Measurements from ENCODE around the gene FAM168A. TPM values are rescaled to one million over a fixed set of nuclear protein-coding genes. Genes with fewer than 3 reads are reported as not detected.

Gene FAM168A
- total RNA-seq, 1 experiment from 2014 or later, result 62.8 TPM

- no peaks in the 10 kb centered on the region for H3K4me1 ChIP-seq (ENCODE audit: control insufficient read depth, insufficient read depth, low read length)
- H3K27me3 ChIP-seq (ENCODE audit: control insufficient read depth, insufficient read depth, low read length), result peaks cover 10% of the 10 kb centered on the region
- ChIA-PET POLR2A (interaction anchor here (0.7 kb wide), 1 partner anchor 35 kb away, joined by 13 read pairs; no protein-coding TSS in a partner anchor), CTCF (interaction anchor here (0.6 to 2.4 kb wide), 17 partner anchors 11 to 545 kb away, joined by 3 to 38 read pairs (median 5); partner anchors contain the start of genes C2CD3 and FAM168A)
- H3K27ac ChIP-seq (ENCODE audit: low read length), result no peak overlapping the region
- no peak for TF ChIP-seq TCF7L2 (IDR thresholded peaks at IDR 0.05; ENCODE audit: low read depth, low read length)
- peak; percentile 99 for TF ChIP-seq CTCF (IDR thresholded peaks at IDR 0.05)
- no TSS peak for BruUV-seq (replicated peaks)
- in situ Hi-C loops (cut with HindIII; ENCODE audit: low pct_unique_long_range_greater_than_20kb, low sequenced_read_pairs), result no loop called here
- H3K36me3 ChIP-seq (ENCODE audit: control insufficient read depth, insufficient read depth, low read length), result no peaks in the 10 kb centered on the region
- DNase-seq (ENCODE audit: low read depth, low spot score), result peak; percentile 61
- intact Hi-C loops (cut with micrococcal nuclease; ENCODE audit: unreplicated experiment), result loop anchor here (2.0 kb wide), 1 partner anchor 35 kb away; no protein-coding TSS in a partner anchor
- peak overlapping the region in 1 of 2 experiments; percentile 9; a peak in 1 of 4 replicates for H3K4me3 ChIP-seq (ENCODE audit: low read depth in 2 of 2, low read length in 2 of 2)
- peak; percentile 95 for ATAC-seq
- no peaks in the 10 kb centered on the region for H3K9me3 ChIP-seq (ENCODE audit: control insufficient read depth, insufficient read depth, low read depth, low read length)
These were observed 27.9 kb upstream of the FAM168A start for GRCh38 chr11:73625696-73626318.

- CTCF ChIA-PET, result interaction anchor here (0.6 to 1.4 kb wide), 2 partner anchors 37 to 161 kb away, joined by 5 to 10 read pairs; no protein-coding TSS in a partner anchor
- intact Hi-C loops (cut with micrococcal nuclease; ENCODE audit: unreplicated experiment) (loop anchor here (2.0 kb wide), 2 partner anchors 17 to 37 kb away; no protein-coding TSS in a partner anchor), in situ Hi-C loops (cut with HindIII; ENCODE audit: low pct_unique_long_range_greater_than_20kb, low sequenced_read_pairs) (no loop called here)
- POLR2A ChIA-PET, result interaction anchor here (0.6 to 0.8 kb wide), 3 partner anchors 25 to 129 kb away, joined by 4 to 12 read pairs (median 8); no protein-coding TSS in a partner anchor
- TF ChIP-seq REST (IDR thresholded peaks at IDR 0.05; ENCODE audit: insufficient read depth in 1 of 2, low read depth in 2 of 2, low read length in 1 of 2) (no peak), SIN3A (IDR thresholded peaks at IDR 0.05; ENCODE audit: borderline replicate concordance, insufficient read depth, low read depth, low read length) (no peak), TCF7L2 (IDR thresholded peaks at IDR 0.05; ENCODE audit: low read depth, low read length) (no peak)
- Histone ChIP-seq H3K4me3 (ENCODE audit: low read depth in 2 of 2, low read length in 2 of 2) (no peak overlapping the region), H3K27me3 (ENCODE audit: control insufficient read depth, insufficient read depth, low read length) (peaks cover 10% of the 10 kb centered on the region), H3K4me1 (ENCODE audit: control insufficient read depth, insufficient read depth, low read length) (no peaks in the 10 kb centered on the region), H3K36me3 (ENCODE audit: control insufficient read depth, insufficient read depth, low read length) (no peaks in the 10 kb centered on the region), H3K27ac (ENCODE audit: low read length) (no peak overlapping the region), H3K9me3 (ENCODE audit: control insufficient read depth, insufficient read depth, low read depth, low read length) (no peaks in the 10 kb centered on the region)
- DNase-seq (ENCODE audit: low read depth, low spot score) (no peak), ATAC-seq (no peak)
- BruUV-seq (replicated peaks), result no TSS peak
These were observed 25.8 kb upstream of the FAM168A start for GRCh38 chr11:73623686-73624085.
